ENCODE data around the gene NEMP2. TPM values are rescaled to one million over a fixed set of nuclear protein-coding genes. Genes with fewer than 3 reads are reported as not detected.

Gene NEMP2
- polyA plus RNA-seq, 2 of the 4 experiments (the other 2 are of a cell fraction), result 7.1 to 22.0 TPM

DNA sequence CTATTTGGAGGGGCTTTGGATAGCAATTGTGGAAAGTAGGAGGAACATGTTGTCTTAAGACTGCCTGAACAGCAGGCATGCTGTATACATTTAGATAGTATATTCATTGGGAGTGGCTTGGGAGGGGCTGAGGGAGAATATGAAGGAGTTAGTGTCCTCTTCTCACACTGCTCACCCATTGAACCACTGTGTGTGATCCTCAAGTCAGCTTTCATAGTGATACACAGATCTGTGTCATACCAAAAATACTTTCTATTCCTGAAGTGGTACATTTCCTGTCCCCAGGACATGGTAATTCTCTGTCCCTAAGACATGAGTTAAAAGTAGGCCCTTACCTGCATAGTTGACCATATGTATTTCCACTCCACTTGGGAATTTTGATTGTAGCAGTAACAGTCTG is 9.6 kb downstream of the NEMP2 start:
- TF ChIP-seq ZSCAN20 (CRISPR knock-in tag; IDR thresholded peaks at IDR 0.05) (no peak), MAFK (IDR thresholded peaks at IDR 0.05; ENCODE audit: partially characterized antibody) (no peak), CEBPB (IDR thresholded peaks at IDR 0.05) (no peak), JUNB (IDR thresholded peaks at IDR 0.05) (no peak), NR3C1 (IDR thresholded peaks at IDR 0.05) (no peak), SMC3 (IDR thresholded peaks at IDR 0.05) (no peak), EHMT2 (IDR thresholded peaks at IDR 0.05; ENCODE audit: low read depth) (no peak), HEYL (CRISPR knock-in tag; IDR thresholded peaks at IDR 0.05) (no peak), RCOR1 (IDR thresholded peaks at IDR 0.05; ENCODE audit: low read depth, low read length) (no peak), MYC (IDR thresholded peaks at IDR 0.05; ENCODE audit: borderline replicate concordance, low read length) (no peak), HOXB5 (CRISPR knock-in tag; IDR thresholded peaks at IDR 0.05) (no peak), USF2 (IDR thresholded peaks at IDR 0.05) (no peak)
- TF ChIP-seq, protein P1, sequence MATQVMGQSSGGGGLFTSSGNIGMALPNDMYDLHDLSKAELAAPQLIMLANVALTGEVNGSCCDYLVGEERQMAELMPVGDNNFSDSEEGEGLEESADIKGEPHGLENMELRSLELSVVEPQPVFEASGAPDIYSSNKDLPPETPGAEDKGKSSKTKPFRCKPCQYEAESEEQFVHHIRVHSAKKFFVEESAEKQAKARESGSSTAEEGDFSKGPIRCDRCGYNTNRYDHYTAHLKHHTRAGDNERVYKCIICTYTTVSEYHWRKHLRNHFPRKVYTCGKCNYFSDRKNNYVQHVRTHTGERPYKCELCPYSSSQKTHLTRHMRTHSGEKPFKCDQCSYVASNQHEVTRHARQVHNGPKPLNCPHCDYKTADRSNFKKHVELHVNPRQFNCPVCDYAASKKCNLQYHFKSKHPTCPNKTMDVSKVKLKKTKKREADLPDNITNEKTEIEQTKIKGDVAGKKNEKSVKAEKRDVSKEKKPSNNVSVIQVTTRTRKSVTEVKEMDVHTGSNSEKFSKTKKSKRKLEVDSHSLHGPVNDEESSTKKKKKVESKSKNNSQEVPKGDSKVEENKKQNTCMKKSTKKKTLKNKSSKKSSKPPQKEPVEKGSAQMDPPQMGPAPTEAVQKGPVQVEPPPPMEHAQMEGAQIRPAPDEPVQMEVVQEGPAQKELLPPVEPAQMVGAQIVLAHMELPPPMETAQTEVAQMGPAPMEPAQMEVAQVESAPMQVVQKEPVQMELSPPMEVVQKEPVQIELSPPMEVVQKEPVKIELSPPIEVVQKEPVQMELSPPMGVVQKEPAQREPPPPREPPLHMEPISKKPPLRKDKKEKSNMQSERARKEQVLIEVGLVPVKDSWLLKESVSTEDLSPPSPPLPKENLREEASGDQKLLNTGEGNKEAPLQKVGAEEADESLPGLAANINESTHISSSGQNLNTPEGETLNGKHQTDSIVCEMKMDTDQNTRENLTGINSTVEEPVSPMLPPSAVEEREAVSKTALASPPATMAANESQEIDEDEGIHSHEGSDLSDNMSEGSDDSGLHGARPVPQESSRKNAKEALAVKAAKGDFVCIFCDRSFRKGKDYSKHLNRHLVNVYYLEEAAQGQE (IDR thresholded peaks at IDR 0.05), result no peak
- POLR2A ChIA-PET, result no interaction called here
- H3K27ac ChIP-seq, result no peak overlapping the region
- no peak for DNase-seq (ENCODE audit: low read depth in 1 of 2, low spot score in 1 of 2)
- peaks cover 26% of the 10 kb centered on the region for H3K4me1 ChIP-seq
- no peak overlapping the region for H3K4me2 ChIP-seq
- no peak for FAIRE-seq
- CTCF ChIA-PET, result no interaction called here
- no peak for ATAC-seq
- no peaks in the 10 kb centered on the region for H3K9me3 ChIP-seq
- H3K4me3 ChIP-seq, result no peak overlapping the region

DNA sequence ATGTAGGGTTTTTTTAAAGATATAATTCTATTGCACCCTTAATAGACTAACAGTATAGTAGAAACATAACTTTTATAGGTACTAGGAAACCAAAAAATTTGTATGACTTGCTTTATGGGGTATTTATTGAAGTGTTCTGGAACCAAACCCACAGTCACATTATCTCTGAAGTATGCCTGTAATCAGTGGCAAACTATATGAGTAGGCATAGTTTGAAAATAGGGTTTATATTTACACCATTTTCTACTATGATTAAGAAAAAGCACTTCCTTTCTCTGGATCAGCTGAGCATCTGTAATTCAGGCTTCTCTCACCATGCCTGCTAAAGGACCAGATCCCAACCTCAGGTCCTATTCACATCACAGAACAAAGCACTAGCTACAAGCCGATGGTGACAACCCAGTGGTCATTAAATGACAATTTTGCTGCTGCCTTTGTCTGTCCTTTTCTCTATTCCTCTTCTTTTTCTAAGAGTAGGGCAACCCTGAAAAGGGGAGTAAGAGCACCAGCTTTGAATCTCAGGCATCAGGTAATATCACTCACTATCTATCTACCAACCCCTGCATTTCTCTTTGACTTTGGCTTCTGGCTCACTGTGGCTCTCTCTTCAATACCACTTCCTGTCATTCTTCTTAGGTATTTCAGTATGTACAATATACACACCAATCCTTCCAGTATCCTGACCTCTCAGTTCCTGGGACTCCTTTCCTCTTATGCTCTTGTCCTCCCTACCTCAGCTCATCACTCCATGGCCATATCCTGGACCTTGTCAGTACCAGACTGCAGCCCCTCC is 14.4 kb downstream of the NEMP2 start:
- H3K4me3 ChIP-seq, result no peak overlapping the region
- FAIRE-seq (no peak), DNase-seq (ENCODE audit: low read depth in 1 of 2, low spot score in 1 of 2) (no peak), ATAC-seq (no peak; a peak in 1 of 6 replicates)
- ChIA-PET CTCF (no interaction called here), POLR2A (no interaction called here)
- H3K9me3 ChIP-seq, result no peaks in the 10 kb centered on the region
- 0 out of 6 replicates have a peak overlapping the region, but pooled peaks of 1 of the 2 experiments have one; percentile 24 for H3K27ac ChIP-seq
- TF ChIP-seq JUN (IDR thresholded peaks at IDR 0.05), result no peak
- no peak for TF ChIP-seq POLR2A (IDR thresholded peaks at IDR 0.05; ENCODE audit: low read length)
- TF ChIP-seq TFCP2L1 (CRISPR knock-in tag; IDR thresholded peaks at IDR 0.05), result no peak
- no peaks in the 10 kb centered on the region for H3K4me1 ChIP-seq
- WGBS (ENCODE audit: missing lambda C conversion rate), result 100% methylated on average over 1 of the region's 1 CpG
- H3K4me2 ChIP-seq, result no peak overlapping the region

DNA sequence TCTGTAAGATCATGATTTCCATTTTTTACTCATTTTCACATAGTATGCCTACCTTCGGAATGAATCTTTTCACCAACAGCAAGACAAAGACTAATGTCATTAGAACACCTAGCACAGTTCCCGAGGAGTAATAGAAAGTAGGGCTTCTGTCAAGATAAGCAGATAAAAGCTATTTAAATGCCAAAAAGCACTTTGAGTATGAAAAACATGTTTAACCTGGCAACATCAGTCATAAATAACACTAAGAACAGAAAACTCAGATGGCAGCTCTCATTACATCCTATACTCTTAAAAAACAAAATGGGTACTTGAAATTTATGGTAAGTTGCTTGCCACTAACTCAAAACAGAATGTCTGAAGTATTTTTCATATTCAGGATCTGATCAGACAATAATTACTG is 17.1 kb downstream of the NEMP2 start:
- H3K9me3 ChIP-seq, result no peaks in the 10 kb centered on the region
- no peaks in the 10 kb centered on the region for H3K4me1 ChIP-seq
- ATAC-seq, result no peak
- no peak for FAIRE-seq
- CTCF ChIA-PET, result interaction anchor here (0.6 to 0.7 kb wide), 2 partner anchors 107 to 666 kb away, joined by 3 read pairs; no protein-coding TSS in a partner anchor
- POLR2A ChIA-PET, result interaction anchor here (0.6 to 0.7 kb wide), 2 partner anchors 16 to 497 kb away, joined by 3 to 4 read pairs; partner anchors contain the start of gene STAT1
- H3K4me2 ChIP-seq, result no peak overlapping the region
- WGBS (ENCODE audit: missing lambda C conversion rate), result 93% methylated on average over 2 of the region's 2 CpGs
- H3K4me3 ChIP-seq, result no peak overlapping the region
- H3K27ac ChIP-seq, result no peak overlapping the region
- no peak for DNase-seq (ENCODE audit: low read depth in 1 of 2, low spot score in 1 of 2)
- TF ChIP-seq JUN (IDR thresholded peaks at IDR 0.05), result no peak
- TF ChIP-seq KDM5A (IDR thresholded peaks at IDR 0.05), result no peak

Measured in A549 (cell line).